NCI-H748 treated with DMSO at 0.1 percent for 48 hours (cell line): ENCODE results near the gene TMED6.
A peak's percentile ranks its signal among the peaks of the same experiment; 100 is the strongest.
"Not testable (repeated sequence)": the region's sequence is repeated elsewhere in the genome, so short reads cannot be mapped to it uniquely, and the experiment has no call there.

Experiments
- DNase-seq: peaks from one replicate; lab custom pipeline; 2025; lab: John Stamatoyannopoulos, UW

Gene TMED6

GRCh38 chr16:69360070-69360469, 8.5 kb upstream of the TMED6 start:
- not testable (repeated sequence) for DNase-seq

DNA sequence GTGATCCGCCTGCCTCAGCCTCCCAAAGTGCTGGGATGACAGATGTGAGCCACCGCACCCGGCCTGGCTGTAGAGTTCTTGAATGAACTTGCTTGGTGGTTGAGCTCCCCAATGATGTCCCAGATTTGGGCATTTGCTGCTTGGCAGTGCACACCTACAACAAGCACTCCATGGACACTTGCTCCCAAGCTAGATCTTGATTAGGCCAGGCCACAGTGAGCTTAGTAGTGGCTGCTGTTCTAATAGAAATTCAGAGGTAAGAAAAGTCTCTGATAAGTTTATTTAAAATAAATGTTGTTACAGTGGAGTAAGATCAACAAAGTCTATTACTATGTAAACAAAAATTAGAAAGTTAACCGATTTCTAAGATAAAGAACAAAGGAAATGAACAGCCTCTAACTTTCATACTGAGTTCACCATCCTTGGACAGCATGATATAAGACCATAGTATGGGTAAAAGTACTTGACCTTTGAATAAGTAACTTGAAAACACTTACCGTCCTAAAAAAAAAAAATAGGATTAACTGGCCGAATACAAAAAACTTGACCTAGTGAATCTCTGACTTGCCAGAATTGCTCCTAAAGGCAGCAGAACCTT, 951 bp downstream of the TMED6 start:
- DNase-seq, result no peak

DNA sequence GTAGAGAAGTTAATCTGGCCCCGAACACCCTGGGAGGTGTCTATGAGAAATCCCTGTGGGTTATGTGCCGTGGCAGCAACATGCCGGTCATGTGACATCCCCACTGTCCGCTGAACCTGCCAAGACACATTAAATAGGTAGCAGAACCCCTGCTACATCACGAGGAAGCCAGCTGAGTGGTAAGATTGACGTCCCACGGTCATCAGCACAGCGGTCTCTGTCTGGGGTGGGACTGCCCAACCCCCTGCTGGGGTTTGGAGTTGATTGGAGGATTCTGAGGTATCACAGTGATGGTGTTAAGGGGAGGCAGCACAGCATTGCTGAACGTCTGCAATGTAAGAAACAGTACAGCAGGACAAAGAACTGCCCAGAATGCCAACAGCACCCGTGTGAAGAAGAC, 2.0 kb downstream of the TMED6 start:
- no peak for DNase-seq

DNA sequence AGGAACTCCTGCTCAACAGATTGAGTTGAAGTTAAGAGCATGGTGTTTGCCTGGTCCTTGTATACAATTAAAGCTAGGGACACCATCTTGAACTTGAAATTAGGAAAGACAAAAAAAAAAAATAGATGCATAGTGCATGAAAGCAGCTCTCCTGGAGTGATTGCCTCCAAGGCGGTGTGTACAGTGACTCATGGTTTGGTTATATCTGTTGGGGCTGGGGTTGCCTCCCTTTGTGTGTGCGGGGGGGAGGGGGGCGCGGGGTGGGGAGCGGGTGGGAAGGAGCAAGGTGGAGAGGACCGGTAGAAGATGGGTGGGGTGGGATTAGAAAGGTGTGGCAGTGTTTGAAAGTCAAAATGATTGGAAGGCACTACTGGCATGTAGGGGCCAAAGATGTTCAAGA, 3.4 kb downstream of the TMED6 start:
- no peak for DNase-seq

- no peak for DNase-seq
Measured at GRCh38 chr16:69346683-69347082, 4.9 kb downstream of the TMED6 start.

DNA sequence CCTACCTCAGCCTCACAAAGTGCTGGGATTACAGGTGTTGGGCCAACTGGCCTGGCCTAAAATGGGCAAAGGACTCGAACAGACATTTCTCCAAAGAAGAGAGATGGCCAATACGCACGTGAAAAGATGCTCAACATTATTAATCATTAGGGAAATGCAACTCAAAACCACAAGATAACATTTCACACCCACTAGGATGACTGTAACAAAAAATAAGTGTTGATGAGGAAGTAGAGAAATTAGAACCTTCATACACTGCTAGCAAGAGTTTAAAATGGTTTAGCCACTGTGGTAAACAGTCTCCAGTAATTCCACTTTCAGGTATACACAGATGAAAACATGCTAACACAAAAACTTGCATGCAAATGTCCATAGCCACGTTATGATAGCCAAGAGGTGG, 5.7 kb downstream of the TMED6 start:
- no peak for DNase-seq

DNA sequence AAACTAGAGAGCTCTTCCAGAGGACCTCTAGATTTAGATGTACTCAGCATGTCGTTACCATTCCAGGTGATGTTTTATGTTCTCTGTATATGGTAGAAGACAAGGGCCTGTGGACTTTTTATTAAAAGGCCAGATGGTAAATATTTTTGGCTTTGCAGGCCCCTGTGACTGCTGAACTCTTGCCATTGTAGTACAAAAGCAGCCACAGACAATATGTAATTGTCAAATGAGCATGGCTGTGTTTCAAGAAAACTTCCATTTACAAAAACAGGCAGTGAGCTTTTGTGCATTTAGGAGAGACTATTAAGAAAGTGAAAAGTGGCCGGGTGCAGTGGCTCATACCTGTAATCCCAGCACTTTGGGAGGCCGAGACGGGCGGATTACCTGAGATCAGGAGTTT, 7.4 kb downstream of the TMED6 start:
- DNase-seq, result no peak

- DNase-seq, result no peak
Measured at GRCh38 chr16:69340095-69340644, 11.4 kb downstream of the TMED6 start.

DNA sequence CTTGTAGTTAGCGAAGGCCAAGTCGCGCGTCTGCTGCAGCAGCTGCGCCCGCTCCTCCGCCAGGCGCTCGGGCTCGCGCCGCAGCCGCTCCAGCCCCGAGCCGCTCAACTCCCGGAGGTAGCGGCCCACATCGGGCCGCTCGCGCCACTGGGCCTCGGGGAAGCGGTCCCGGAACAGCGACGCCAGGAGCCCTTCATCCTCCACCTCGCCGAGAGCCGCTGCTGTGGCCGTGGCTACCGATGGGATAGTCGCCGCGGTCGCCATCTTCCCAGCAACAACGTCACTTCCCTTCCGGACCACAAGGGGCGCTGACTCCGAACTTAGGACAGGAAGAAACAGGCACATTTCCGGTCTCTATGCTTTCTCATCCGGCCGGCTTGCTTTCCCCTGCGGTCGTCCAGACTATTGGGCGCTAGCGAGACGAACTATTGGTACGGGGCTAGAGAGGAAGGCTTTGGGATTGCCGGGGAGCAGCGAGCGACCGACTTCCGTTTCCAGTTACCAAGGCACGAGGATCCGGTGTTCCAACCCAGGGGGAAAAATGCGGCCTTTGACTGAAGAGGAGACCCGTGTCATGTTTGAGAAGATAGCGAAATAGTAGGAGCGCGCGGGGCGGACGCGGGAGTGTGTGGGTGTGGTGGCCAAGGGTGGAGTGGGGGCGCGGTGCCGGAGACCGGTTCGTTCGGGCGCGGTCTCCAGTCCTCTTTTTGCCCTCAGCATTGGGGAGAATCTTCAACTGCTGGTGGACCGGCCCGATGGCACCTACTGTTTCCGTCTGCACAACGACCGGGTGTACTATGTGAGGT, 12.1 kb downstream of the TMED6 start, which contains the start of the genes COG8 and NIP7:
COG8 (minus strand) TSS at position 276 of the 806 bp plus-strand sequence; CDS start at position 264, 12 bp downstream.
NIP7 (plus strand) TSS at position 484 of the 806 bp plus-strand sequence; CDS start at position 542, 58 bp downstream.
- DNase-seq, result peak; percentile 94

- peak; percentile 31 for DNase-seq
Measured at GRCh38 chr16:69338557-69339288, 12.9 kb downstream of the TMED6 start.

DNA sequence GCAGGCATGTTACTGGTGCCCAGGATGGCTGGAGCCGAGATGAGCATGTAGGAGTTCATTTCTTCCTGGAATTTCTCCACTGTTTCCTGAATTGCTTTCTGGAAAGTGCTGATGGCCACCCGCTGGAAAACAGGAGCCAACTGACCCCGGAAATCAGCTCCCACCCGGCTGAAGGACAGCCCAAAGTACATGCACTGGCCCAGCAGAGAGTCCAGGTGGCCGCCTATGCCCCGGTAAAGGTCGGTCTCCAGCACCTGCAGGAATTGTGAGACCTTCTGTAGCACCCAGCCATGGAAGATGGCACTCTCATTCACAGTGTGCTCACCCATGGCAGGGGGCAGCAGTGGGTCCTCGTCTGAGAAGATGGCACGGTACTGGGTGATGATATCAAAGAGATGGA, 16.9 kb downstream of the TMED6 start:
- no peak for DNase-seq

GRCh38 chr16:69330286-69331109, 21.1 kb downstream of the TMED6 start, which contains the start of gene PDF:
Gene PDF (minus strand): TSS chr16:69330588. CDS start chr16:69330570, 18 bp downstream.
- DNase-seq, result peak; percentile 83

GRCh38 chr16:69329369-69330285, 22.0 kb downstream of the TMED6 start:
- DNase-seq, result no peak

DNA sequence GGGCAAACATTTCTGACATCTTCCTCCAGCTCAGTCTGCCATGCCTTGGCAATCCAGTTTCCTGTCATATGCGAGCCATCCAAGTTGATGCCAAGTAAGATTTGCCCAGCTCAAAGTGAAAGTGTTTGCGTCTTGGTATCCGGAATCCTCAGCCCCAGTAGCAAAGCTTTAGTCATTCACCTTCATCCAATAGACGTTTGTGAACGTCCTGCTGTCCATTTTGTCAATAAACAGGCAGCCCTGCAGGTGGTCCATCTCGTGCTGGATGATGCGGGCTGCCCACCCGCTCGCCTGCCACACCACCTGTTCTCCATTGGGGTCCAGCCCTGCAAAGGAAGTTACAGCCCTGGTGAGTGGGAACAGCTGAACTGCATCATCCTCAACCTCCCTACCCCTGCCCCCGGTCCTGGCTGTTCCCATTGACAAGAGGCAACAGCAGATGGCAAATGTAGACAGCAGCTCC, 22.7 kb downstream of the TMED6 start:
- no peak for DNase-seq

DNA sequence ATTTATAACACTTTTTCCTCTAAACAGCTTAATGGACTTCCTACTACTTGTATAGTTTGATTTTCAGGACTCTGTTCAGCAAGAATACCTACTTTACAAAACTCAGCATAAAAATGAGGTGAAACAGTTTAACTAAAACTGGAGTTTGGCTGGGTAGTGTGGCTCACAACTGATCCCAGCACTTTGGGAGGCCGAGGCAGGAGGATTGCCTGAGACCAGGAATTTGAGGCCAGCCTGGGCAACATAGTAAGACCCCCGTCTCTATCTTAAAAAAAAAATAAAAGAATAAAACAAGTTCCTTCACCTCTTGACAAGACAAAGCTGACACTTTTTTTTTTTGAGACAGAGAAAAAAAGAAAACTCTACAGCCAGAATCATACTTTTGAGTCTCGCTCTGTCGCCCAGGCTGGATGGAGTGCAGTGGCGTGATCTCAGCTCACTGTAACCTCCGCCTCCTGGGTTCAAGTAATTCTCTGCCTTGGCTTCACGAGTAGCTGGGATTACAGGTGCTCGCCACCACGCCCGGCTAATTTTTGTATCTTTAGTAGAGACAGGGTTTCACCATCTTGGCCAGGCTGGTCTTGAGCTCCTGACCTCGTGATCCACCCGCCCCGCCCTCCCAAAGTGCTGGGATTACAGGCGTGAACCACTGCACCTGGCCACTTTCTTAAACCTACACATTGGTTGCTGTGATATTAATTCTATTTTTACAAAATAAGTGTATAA, 23.8 kb downstream of the TMED6 start:
- DNase-seq, result no peak

DNA sequence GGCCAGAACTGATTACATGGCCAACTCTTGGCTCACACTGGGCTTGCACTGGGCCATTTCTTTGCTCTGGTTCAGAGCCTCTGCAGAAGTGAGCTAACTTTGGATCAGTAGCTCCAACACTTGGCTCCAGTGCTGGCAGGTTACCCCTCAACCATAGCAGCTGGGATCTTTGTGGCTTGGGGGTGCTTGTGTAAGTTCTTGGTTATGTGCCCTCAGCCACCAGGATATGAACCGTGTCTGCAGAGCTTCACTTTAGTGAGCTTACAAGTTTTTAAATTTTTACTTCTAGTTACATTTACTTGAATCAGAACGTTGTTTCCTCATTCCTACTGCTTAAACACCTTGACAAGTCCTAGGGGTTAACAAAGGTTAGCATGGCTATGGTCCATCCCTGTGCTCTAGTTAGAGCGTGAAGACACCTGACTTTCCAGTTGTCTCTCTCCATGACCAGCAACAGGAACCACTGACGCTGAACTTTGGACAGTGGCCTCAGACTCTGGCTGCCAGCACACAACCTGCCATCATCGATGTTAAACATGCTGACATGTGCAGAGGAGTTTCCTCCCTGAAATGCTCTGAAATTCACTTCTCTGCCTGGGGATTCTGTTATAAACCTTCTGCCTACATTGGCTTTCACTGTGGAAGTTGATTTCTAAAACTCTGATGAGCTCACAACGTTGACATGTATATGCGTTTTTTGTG, 25.3 kb downstream of the TMED6 start:
- no peak for DNase-seq

- no peak for DNase-seq
Measured at GRCh38 chr16:69325784-69326171, 25.8 kb downstream of the TMED6 start.

GRCh38 chr16:69324585-69325253, 26.9 kb downstream of the TMED6 start:
- DNase-seq, result no peak
